HepG2 (cell line): ENCODE data around the gene MEGF6.

Experiments
- FOXA3 ChIP-seq: IDR thresholded peaks from 2 replicates; pipeline ENCODE4 v1.6.1; 2016; ENCODE audit warnings: missing genetic modification reagents, missing compliant biosample characterization
- GATAD2A ChIP-seq: IDR thresholded peaks from 2 replicates; pipeline ENCODE4 v1.6.1; 2016
- MAZ ChIP-seq, 2 experiments: sonication (generic) in 1 of 2; formaldehyde crosslinking in 1 of 2; IDR thresholded peaks; 2 replicates each; pipeline versions ENCODE4 v1.5.0 to v1.6.1; 2012 to 2020; ENCODE audit warnings: low read depth in 2 of 2, mild to moderate bottlenecking in 2 of 2, borderline replicate concordance in 1 of 2, improper control_type of control experiment in 1 of 2, low read length in 1 of 2, missing genetic modification reagents in 1 of 2, moderate library complexity in 1 of 2
- POLR2A ChIP-seq, 2 experiments: IDR thresholded peaks; 2 replicates each; pipeline ENCODE4 v1.6.1; 2011; ENCODE audit warnings: low read depth in 2 of 2, low read length in 2 of 2, mild to moderate bottlenecking in 1 of 2, moderate library complexity in 1 of 2; ENCODE audit not compliant: insufficient read depth in 1 of 2
- SNAPC2 ChIP-seq: sonication (generic); formaldehyde crosslinking; IDR thresholded peaks from 2 replicates; pipeline ENCODE4 v1.8.1; 2022; ENCODE audit warnings: mild to moderate bottlenecking, missing genetic modification reagents
- TFAP4 ChIP-seq: sonication (generic); IDR thresholded peaks from 2 replicates; pipeline ENCODE4 v1.6.1; 2016; ENCODE audit warnings: low read depth, borderline replicate concordance
- ZBTB42 ChIP-seq: sonication (generic); formaldehyde crosslinking; IDR thresholded peaks from 2 replicates; pipeline ENCODE4 v1.5.0; 2020; ENCODE audit warnings: mild to moderate bottlenecking, missing genetic modification reagents
- TF ChIP-seq, protein P1 (sequence below): sonication (generic); formaldehyde crosslinking; IDR thresholded peaks from 2 replicates; pipeline ENCODE4 v1.8.0; 2022; ENCODE audit warnings: mild to moderate bottlenecking, missing genetic modification reagents, moderate library complexity

DNA sequence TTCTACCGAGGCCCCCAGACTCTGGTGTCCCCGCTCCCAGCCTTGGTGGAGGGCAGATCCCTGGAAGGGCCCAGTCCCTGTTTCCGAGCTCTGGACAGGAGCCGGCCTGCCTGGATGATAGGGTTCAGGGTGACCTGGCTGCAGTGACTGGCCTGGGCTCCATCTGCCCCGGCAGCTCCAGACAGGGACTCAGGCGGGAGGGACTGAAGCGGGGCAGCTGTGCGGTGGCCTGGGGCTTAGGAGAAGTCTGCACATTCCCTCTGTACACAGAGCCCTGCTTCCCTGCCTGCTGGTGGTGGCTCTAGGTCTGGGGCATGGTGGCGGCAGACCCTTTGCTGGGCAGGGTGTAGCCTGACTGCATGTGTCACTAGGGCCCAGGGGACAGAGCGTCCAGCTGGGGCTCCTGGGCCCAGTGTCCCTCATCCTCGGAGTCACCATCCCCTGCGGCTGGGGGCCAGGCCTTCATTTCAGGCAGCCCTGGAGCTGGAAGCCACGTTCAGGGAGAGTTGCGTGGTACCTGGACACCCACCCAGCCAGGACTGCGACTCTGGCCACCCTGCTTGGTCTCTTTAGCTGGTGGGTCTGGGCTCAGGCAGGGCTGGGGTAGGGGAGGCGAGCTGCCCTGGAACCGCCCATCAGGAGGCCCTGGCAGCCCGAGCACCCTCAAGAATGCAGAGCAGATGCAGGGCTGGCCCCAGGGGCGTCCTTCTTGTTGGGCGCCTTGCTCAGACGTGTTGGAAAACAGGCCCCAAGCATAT is 147.2 kb downstream of the MEGF6 start:
- TF ChIP-seq FOXA3 (CRISPR knock-in tag) (no peak), SNAPC2 (CRISPR knock-in tag) (no peak), POLR2A (IDR thresholded peaks at IDR 0.05; ENCODE audit: insufficient read depth in 1 of 2, low read depth in 2 of 2, low read length in 2 of 2) (no peak), GATAD2A (CRISPR knock-in tag) (no peak), ZBTB42 (no peak), TFAP4 (no peak), MAZ (IDR thresholded peaks at IDR 0.05; ENCODE audit: borderline replicate concordance, low read depth, low read length) (no peak), MAZ (CRISPR knock-in tag; IDR thresholded peaks at IDR 0.05; ENCODE audit: low read depth) (no peak)
- TF ChIP-seq, protein P1, sequence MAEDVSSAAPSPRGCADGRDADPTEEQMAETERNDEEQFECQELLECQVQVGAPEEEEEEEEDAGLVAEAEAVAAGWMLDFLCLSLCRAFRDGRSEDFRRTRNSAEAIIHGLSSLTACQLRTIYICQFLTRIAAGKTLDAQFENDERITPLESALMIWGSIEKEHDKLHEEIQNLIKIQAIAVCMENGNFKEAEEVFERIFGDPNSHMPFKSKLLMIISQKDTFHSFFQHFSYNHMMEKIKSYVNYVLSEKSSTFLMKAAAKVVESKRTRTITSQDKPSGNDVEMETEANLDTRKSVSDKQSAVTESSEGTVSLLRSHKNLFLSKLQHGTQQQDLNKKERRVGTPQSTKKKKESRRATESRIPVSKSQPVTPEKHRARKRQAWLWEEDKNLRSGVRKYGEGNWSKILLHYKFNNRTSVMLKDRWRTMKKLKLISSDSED = no peak
